Measurements from ENCODE around the gene PGRMC2. TPM values are rescaled to one million over a fixed set of nuclear protein-coding genes. Genes with fewer than 3 reads are reported as not detected.
A peak's percentile ranks its signal among the peaks of the same experiment; 100 is the strongest.
"Not testable (repeated sequence)": the region's sequence is repeated elsewhere in the genome, so short reads cannot be mapped to it uniquely, and the experiment has no call there.

Gene PGRMC2
- polyA plus RNA-seq, 5 donors = 63.8 to 88.2 (median 83.8) TPM

DNA sequence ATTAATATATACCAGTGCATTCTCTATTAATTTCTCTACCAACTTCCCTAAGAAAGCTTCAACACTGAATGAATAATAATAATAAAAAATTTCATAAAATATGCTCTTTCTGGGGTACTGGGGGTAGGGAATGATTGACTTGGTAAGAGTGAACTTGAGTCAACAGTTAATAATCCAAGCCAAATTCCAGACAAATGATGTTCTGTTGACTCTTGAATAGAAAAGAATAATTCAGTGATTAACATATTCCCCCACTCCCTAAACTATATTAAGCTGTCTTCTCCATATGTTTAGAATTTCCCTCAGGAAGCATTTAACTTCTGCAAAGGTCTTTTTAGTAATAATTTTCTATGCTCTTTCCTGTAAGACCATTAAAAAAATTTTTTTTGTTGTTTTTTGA lies 12.3 kb downstream of the PGRMC2 start:
- DNase-seq = no peak

DNA sequence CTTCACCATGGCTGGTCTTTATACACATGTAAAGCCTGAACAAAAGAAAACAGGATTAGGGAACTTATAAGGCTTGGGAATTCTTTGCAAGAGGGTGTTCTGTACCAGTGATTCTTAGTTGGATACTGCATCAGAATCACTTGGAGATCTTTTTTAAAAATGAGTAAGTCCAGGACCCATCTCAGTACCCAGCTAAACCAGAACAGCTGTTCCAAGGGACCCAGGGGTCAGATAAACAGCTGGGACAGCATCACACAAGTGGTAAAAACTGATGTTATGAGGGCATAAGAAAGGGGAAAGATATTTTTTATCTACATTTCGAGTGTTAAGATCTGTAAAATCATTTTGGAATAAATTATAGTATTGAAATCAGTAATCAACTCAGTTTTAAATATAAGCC lies 16.1 kb downstream of the PGRMC2 start:
- DNase-seq = no peak

- no peak for DNase-seq
Measured at GRCh38 chr4:128268970-128269369, 18.6 kb downstream of the PGRMC2 start.

DNA sequence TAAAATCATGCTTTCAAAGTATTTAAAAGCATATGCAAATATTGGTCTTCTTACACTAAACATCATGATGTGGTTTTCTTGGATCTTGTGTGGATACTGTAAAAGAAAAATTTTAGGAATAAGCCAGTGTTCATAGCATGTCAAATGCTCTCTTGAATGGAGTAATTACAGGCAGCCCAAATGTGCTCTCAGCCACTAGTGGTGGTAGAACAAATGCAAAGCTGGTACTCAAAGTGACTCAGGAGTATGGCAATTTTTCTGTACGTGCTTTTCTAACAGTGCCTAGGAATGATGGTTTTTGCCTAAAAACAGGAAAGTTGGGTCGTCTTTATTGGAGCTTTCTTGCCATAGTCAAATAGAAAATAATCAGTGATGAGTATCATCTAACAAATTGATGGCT lies 19.9 kb downstream of the PGRMC2 start:
- no peak for DNase-seq

DNA sequence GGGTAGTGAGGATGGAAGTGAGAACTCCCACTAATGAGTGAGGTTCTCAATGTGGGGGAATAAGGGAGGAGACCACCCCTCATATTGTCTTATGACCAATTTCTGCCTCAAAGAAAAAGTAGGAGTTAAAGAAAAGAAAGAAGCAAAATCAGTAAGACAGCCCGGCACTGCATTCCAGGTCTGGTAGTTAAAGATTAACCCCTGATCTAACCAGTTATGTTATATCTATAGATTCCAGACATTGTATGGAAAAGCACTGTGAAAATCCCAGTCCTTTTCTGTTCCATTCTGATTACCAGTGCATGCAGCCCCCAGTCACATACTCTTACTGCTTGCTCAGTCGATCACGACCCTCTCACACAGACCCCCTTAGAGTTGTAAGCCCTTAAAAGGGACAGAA lies 20.4 kb downstream of the PGRMC2 start:
- not testable (repeated sequence) for DNase-seq

GRCh38 chr4:128265550-128265949 lies 22.1 kb downstream of the PGRMC2 start:
- DNase-seq = not testable (repeated sequence)

GRCh38 chr4:128259889-128260288 lies 27.7 kb downstream of the PGRMC2 start:
- DNase-seq = not testable (repeated sequence)

GRCh38 chr4:128258166-128258565 lies 29.4 kb downstream of the PGRMC2 start:
- not testable (repeated sequence) for DNase-seq

- DNase-seq = no peak
Measured at GRCh38 chr4:128256539-128256938, 31.1 kb downstream of the PGRMC2 start.

- DNase-seq = no peak
Measured at GRCh38 chr4:128255906-128256305, 31.7 kb downstream of the PGRMC2 start.

DNA sequence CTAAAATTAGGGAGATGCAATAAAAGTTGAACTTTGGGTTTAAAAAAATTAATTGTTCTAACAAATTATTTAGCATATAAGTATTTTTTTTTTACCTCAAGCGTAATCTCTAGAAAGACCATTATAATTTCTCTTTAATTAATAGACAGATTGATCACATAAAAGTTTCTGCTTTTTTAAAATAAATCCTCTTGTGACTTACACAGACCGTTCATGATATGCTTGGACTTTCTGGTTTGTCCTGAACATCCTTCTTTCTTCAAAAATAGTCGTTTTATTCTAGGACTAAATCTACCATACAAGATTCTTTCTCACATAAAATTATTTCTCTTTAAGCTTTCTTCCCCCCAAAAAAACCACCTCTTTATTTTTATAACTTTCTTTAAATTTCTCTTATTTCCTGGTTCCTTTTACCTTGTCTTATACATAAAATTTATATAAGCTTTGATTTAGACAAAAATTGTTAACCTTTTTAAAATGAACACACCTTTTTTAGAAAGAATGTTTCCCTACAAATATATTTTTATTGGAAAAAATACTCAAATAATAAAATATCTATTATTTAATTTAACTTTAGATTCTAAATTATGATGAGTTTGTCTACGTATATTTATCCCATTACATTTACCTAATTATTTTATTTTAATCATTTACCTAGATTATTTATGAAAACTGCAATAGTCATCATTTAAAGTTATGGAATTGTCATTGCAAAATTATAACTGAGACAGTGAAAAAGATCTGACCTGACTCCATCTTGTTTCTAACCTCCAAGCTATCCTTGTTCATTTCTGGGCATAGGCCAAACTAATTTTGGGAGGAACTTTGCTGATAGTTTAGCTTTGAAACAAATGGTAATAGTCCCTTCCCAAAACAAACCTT lies 37.6 kb downstream of the PGRMC2 start:
- DNase-seq = no peak

- DNase-seq = no peak
Measured at GRCh38 chr4:128247906-128248305, 39.7 kb downstream of the PGRMC2 start.

DNA sequence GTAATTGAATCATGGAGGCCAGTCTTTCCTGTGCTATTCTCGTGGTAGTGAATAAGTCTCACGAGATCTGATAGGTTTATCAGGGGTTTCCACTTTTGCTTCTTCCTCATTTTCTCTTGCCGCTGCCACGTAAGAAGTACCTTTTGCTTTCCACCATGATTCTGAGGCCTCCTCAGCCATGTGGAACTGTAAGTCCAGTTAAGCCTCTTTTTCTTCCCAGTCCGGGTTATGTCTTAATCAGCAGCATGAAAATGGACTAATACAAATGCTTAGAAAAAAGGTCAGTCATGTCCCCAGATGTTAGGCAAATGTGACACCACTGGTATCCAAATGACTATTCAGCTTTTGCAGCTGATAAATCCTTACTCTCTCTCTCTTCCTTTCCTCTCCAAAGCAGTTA lies 42.2 kb downstream of the PGRMC2 start:
- DNase-seq = not testable (repeated sequence)

DNA sequence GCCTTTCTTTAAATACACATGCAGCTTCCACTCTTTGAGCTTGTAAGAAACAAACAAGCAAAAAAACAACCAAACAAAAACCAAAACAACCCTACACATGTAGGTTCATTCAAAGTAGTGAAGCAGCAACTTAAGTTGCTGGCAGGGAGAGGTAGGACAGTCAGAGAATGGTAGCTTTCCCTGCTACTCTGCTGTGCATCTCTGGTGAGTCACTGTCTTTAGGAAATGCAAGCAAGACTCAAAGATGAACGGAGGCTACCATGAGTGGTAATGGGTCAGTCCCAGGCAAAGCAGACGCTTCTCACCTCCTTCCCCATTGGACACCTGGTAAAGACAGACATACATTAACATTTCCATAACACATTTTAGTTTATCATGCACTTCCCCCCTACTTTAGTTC lies 43.2 kb downstream of the PGRMC2 start:
- no peak for DNase-seq

DNA sequence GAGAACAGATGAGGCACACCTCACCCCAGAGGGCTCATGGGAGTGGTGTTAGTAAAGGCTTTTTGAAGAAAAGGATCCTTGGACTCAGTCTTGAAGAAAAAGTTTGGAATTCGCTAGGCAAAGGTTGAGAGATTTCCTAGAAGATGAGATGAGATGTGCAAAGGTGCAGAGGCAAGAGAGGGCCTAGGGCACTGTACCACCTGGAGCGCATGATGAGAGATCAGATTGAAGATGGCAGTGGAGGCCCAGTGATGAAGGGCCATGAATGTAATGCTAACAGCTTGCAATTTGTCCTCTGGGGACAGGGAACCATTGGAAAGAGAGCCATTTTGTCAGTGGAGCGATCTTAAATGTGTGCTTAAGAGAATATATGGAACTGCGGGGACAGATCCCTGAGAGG lies 45.0 kb downstream of the PGRMC2 start:
- DNase-seq = no peak

DNA sequence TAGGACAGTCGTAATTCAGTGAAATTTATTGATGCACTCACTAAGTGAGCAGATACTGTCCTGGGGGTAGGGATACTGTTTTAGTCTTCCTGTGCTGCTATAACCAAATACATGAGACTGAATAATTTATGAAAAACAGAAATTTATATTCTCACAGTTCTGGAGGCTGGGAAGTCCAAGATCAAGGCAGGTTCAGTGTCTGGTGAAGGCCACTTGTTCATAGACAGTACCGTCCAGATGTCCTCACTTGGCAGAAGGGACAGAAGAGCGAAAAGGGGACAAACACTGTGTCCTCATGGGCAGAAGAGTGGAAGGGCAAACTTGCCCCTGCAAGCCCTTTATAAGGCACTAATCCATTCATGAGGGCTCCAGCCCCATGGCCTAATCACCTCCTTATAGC lies 45.6 kb downstream of the PGRMC2 start:
- no peak for DNase-seq

- DNase-seq = no peak
Measured at GRCh38 chr4:128241425-128241913, 46.1 kb downstream of the PGRMC2 start.

DNA sequence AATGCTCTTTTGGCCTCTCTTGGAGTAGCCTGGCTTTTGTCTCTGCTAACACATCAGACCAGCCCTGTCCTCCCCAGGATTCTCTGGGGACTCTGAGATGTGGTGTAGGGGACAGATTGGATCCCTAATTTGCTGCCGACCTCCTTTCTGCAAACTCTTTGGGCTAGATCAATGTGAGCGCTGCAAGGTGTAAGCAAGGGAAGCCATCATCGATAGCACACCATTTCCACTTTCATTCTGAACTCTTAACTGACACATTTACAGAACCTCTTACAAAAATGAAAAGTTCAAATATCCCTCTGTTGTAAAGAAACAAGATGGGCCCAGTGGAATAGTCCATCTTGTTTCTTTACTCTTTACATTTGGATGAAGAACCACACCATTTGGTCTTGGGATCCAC lies 46.6 kb downstream of the PGRMC2 start:
- DNase-seq = no peak

DNA sequence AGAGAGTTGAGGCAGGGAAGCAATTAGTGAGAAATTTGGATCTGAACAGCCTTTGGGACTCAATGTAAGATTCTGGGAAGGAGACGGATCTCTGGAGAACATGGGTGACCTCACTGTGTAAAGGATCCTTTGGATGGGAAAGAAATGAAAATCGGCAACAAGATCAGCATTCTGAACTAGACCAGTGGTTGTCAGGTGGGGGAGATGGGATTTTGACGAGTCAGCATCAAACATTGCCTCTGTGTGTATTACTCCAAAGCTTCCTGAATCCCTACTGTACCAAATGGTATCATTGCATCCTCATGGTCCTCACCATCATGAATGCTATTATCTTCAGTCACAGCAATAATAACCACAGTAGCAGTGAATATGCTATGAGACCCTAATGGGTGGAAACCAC lies 52.8 kb downstream of the PGRMC2 start:
- no peak for DNase-seq

- no peak for DNase-seq
Measured at GRCh38 chr4:128232719-128233118, 54.9 kb downstream of the PGRMC2 start.

DNA sequence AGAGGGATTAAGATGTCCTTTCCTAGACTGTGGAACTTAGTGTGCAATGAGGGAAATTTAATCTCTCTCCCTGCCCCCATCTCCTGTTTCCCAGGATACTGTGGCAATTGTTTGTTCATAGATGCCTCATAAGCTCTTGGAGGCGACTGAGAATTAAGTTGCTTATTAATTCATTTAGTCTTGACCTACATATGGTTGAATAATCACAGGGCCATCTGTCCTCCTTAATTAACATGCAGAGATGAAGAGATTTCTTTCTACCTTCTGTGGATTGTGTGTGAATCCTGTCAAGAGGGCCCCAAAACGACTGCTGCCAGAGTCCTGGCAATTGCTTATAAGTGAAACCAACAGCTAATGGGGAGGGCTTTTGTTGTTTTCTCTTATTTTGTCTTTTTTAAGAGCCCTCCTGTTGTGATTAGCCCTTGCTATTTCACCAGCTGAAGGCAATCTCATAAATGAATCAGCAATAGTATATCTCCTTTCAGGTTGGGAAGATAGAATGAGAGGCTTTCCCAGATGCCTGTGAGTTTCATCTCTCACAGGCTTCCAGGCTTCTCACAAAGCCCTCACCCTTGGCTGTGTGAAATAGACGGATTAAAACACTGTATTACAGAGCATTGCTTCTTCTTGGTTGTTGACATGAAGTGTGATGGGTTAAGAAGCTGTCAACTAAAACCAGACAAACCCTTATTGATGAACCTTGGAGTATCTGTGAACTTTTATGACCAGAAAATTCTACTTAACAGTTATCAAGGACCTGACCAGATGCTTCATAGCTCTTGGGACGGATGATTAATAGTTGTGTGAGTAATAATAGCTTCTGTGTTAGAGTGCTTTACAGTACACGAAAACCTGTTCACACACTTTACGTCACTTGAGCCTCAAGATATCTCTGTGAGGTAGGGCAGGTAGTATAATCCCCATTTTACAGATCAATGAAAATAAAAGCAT lies 58.5 kb downstream of the PGRMC2 start:
- no peak for DNase-seq

- DNase-seq = peak in 1 of 2 donors; percentile 11
Measured at GRCh38 chr4:128227991-128228571, 59.5 kb downstream of the PGRMC2 start.
